HG03159 (cell line): ENCODE results near the gene PFKP.

Source experiments
- ATAC-seq: cut with Tn5 transposase; IDR thresholded peaks from one replicate; pipeline ENCODE4 v1.9.1; 2021; ENCODE audit warnings: mild to moderate bottlenecking, moderate library complexity; ENCODE audit not compliant: unreplicated experiment

The PFKP gene

DNA sequence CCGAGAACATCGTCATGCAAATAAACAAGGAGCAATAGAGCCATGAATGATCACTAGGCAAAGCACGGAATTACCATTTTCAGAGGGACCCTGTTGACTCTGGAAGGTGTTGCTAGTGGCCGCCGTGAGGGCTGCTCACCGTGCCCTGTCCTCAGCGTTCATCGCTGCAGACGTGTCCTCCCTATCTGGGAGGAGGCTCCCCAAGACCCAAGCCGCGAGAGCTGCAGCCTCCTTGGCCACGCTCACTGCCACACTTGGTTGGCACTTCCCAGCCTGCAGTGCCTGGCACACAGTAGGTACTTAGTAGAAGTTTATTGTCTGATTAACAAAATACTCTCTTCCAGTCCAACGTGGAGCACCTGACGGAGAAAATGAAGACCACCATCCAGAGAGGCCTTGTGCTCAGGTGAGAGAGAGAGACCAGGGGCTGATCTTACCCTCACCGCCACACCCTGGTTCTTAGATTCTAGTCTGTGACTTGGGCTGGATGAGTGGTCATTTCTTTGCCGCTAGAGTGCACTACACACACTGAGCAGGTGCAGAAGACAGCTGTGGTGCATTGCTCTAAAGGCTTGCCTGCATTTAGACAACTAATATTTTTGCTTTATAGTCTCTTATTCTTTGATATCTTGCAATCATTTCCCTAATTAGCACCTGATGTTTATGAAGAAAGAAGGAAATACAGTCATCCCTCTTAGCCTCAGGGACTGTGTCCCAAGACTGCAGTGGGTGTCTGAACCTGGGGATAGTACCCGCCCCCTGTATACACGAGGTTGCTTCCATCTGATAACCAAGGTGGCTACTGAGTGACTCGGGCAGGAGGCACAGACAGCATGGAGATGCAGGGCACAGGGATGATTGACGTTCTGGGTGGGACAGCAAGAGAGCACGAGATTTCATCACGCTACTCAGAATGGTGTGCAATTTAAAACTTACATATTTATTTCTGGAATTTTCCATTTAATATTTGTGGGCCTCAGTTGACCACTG is 65.0 kb downstream of the PFKP start:
- no peak for ATAC-seq

DNA sequence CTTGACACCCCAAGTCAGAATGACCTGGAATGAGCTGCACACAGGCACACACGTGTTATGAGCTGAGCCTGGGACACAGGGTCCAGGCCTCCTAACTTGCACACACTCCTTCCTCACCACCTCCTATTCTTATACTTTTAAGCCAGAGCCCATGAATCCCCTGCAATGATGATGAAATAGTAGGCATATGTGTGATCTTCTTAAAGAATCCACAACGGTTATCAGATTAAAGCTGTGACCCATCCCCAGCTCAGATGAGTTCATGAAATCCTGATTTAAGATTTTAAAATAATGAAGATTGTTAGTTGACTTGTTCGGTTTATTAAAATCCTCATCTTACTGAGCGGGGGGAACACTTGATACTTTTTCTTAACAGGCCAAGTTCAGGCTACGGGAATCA is 66.6 kb downstream of the PFKP start:
- no peak for ATAC-seq

DNA sequence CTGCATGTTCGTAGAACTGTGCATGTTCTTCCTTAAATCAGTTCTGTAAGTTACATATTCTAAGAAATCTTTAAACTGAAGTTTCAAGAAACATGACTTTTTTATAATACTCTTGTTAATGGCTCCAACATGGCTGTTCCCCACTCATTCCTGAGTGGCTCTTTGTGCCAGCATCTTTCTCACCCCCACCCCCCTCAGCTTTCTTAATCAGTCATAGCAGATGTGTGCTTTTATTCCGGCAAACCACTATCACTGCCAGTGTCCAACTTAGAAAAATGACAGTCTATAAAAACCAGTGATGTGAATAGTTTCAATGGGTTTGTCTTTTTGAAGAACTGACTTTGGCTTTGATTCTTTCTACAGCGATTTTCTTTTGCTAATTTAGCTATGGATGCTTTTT is 67.7 kb downstream of the PFKP start:
- no peak for ATAC-seq

DNA sequence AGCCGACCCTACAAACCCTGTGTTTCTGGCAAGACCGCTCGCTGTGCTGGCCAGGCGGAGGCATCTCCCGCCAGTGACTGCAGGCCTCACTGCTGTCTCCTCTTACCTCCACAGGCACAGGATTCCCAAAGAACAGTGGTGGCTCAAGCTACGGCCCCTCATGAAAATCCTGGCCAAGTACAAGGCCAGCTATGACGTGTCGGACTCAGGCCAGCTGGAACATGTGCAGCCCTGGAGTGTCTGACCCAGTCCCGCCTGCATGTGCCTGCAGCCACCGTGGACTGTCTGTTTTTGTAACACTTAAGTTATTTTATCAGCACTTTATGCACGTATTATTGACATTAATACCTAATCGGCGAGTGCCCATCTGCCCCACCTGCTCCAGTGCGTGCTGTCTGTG is 69.0 kb downstream of the PFKP start:
- no peak for ATAC-seq

DNA sequence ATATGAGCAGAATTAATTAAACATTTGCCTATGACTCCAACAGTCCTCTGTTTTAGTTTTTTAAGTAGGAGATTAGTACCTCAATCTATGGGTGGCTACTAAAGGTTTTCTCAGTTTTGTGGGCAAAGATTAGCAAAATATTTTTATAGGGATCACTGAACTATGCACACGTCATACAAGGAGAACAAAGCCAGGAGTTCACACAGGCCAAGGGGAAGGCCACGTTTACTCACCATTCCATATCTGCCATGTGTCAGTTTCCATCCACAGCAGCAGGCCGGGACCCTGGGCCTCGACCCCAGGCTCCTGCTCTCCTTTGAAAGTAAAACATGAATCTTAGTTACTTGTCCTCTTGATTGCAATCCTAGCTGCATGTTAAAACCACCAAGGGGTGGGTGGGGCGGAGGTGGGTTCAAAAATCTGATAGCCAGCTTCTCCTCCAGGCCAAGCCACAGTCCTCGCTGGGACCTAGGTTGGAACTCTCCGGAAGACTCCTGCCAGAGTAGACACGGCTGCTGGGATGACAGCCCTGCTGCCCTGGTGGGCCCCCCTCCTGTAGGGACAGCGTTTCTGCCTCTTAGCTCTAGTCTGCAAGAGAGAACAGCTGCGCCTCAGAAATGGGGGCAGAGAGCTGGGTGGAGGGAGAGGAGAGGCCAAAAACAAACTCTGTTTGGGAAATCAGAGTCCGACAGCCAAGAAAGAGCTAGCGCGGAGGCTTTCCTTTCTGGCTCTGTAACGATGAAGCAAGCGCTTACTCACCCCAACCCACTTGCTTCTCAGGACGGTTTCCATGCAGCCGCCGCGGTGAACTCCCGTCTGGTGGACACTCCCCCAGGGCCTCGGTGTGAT is 69.6 kb downstream of the PFKP start:
- no peak for ATAC-seq

DNA sequence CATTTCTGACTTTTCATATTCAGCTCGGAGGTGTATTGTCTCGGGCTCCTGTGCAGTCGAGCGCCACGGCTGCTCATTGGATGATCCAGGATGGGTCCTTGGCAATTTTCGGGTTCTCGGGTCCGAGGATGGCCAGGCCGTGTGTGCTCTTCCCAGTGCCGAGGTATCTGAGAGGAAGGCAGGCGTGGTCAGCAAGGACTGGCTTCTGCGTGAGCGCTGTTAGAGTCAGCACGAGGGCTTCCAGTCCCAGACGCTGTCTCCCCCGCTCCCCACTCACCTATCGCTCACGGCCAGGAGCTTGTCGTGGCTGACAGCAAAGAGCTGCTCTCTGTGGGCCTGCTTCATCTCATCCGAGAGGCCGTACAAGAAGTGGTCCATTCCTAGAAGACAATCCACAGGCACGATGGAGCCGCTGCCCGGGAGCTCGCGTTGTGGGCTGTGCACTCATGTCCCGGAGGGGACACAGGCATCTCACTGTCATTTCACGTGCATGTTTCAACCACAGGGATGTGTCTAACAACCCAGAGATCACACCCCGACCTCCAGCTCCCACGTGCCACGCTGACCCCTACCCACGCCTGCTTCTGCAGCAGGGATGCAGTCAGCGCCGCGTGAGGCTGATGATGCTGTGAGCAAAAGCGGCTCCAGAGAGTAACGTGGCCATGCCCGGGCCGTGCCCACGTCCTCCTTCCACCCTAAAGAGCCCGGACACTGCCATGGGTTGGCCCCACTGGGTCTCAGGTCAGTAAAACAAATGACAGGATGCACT is 70.8 kb downstream of the PFKP start:
- ATAC-seq, result no peak

DNA sequence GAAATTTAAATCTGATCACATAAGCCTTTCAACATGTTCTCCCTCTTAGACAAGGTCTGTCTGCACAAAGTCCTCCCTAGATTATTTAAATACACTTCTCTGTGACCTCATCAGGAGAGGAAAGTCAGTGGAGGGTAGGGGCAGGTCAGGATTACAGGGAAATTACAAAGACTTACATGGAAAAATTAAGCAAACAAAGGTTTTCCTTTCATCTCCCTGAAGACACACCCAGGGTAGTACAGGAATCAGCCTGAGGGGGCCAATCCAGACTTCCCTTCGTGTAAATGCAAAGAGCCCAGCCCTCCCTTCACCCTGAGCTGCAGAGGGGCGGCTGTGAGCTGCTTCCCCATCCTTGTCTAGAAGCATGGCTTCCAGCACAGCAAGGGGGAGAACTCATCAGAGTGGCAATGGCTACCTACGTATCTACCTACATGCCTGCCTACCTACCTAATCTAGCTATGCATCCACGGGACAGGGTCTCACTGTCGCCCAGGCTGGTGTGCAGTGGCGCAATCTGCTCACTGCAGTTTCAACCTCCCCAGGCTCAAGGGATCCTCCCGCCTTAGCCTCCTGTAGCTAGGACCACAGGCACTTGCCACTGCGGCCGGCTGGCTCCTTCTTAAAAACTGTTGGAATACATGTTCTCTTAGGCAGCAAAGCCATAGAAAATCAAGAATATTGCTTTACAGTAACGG is 72.0 kb downstream of the PFKP start:
- ATAC-seq, result no peak

DNA sequence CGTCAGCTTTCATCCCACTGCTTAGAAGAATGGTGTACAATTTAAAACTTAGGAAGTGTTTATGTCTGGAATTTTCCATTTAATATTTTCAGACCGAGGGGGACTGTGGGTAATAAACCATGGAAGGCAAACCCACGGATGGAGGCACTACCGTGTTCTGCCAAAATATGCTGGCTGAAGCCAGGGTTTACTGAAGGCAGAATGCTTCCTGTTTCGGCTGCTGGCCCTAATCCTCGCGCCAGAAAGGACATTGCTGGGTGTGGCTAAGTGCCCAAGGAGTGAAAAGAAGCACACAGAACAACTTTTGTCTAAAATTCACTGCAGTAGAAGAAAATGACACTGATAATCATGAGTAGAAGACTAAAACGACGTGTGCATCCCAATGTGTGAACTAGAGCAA is 72.9 kb downstream of the PFKP start:
- no peak for ATAC-seq

DNA sequence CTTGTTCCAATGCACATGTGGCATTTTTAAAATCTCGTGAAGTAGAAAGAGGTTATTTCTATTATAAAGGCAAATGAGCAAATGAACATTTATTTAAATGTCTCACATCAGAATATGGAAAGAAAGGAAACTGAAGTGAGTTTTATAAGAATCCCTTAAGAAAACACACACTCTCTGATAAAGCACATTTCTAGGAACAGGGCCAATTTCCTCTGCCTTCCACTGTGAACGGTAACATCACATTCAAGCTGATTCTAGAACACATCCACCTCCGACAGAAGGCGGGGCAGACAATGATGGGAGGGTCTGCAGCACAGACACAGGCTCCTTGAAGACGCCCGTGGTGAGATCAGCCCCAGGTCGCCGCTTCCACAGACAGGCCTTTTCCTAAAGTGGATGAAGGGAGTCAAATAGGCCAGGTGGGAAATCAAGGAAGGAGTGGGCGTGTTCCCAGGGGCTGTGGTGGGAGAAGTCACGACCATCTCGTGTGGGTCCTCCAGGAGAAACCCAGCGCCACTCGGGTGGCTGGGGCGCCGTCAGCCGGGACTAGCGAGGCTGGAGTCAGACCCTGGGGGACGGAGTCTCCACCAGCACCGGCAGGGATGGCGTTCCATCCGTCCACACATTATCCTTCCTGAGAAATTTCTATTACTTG is 74.1 kb downstream of the PFKP start:
- ATAC-seq, result no peak

DNA sequence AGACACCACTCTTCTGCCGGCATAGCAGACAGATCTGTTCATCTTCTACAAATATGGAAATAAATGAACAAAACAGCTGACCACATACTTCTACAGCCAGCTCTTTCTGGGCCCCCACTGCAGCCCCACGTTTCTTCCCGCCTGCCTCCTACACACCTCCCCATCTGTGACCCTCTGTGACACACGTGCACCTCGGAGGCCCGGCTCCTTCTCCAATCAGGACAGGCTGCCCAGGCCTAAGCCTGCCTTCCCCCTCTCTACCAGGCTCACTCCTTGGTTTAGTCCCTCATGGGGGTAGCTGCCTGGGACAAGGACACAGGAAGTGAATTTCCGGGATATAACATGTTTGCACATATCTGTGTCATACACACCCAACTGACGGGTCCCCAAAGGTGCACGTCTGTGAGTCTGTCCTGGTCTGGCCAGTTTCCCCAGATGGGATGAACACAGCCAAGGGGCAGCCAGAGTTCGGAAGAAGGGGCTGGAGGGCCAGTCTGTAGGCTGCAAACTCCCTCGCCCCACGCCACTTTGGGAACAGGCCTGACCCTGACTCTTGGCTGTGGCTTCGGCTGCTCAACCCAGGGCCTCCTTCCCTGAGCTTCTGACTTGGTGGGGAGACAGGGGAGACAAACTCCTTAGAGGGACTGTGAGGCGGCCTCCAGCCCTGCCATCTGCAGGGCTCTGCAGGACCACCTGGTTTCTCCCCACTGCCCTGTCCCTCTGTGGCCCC is 75.0 kb downstream of the PFKP start:
- ATAC-seq, result no peak

DNA sequence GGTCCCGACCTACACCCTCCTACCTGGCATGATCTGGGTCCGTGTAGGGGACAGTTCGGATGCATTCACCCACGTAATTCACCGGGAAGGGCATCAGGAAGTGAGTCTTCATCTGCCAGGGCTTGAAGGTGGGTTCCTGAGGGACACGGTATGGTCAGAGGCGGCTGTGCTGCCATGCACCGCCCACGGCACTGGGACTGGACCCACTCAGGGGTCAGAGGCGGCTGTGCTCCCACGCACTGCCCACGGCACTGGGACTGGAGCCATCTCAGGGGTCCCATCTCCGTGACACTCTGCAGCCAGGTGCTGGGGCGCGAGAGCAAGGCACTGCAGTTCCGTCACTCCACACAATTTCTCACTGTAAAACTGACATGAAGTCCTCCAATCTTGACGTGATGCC is 76.0 kb downstream of the PFKP start:
- ATAC-seq, result no peak

DNA sequence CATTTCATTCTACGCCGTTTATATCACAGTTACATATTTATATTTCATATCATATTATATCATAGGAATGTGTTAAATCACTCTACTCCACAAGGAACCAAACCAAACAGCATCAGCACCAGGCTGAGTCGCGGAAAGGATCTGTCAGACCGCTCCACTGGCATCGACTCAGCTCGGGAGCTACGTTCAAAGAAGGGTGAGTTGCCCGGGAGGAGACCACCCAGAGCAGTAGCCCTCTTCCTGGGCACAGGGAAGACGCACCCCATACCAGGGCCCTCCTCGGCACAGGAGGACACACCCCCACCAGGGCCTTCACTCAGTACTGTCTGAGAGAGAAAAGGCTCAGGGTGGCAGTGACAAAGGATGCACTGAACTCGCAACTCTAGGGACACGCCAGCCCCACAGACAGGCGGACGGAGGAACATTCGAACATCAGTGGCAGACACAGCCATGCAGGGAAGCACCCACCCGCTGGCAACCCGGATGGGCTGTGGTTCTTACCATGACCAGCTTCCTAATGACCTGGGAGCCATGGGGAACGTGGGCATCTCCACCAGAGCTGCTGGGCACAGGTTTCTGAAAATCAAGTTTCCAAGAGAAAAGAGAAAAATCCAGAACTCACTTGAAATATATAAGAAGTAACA is 76.6 kb downstream of the PFKP start:
- no peak for ATAC-seq

DNA sequence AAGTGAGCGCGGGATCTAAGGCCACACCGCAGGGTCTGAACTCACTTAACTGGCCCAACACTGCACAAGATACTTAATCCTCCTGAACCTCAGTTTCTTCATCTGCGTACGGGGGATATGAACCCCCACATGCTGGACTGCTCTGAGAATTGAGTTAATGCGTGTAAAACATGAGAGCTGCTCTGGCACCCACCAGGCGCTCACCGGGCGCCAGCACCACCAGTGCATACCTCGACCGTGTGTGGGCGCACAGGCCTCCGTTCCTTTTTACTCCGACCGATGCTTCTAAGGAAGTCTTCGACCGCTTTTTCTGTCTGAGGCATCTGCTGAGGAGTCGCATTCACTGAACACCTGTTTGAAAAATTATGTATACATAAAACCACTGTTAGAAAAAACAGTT is 78.0 kb downstream of the PFKP start:
- ATAC-seq, result no peak

DNA sequence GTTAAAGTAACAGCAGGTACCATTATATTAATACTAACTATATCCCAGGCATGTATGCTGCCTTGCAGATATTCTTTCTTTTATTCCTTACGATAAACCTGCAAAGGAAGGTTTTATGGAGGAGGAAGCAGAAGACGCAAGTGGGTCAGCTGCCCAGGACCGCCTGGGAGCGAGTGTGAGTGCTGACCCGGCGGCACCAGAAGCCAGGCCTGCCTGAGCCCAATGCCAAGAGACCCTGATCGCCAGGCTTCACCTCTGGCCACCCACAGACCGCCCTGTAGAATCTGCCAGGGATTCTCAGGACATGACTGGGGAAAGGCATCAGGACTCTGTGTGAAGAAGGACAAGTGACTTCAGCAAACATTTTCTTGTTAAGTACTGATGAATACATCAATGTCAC is 78.9 kb downstream of the PFKP start:
- ATAC-seq, result no peak

DNA sequence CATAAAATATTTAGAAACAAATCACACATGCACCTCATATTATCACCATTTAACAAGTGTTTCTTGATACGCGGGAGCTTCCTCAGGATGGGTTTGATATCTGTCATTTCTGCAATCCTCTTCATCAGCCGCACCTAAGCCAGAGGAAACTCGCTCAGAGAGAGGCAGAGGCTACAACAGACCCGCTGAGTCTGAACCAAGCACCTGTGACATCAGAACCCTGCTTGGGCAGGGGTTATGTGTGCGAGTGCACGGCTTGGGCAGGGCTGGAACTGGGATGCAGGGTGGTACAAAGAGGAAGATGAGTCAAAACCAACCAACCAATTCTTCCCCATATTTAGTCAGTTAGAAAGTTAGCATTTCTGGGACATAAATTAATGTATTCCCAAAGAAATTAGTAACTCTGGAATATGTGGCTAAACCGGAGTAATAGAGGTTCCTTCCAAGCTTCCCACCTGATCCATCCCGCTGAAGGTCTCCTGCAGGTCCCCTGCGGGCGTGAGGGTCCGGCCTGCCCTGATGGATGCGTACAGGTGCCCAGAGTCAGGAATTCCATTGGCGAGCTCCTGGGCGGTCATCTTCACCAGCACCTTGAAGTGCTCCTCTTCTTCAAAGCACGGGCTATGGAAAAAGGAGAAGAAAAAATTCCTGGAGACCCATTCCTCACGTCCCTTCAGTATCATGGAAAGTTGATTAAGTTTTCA is 79.9 kb downstream of the PFKP start:
- no peak for ATAC-seq

DNA sequence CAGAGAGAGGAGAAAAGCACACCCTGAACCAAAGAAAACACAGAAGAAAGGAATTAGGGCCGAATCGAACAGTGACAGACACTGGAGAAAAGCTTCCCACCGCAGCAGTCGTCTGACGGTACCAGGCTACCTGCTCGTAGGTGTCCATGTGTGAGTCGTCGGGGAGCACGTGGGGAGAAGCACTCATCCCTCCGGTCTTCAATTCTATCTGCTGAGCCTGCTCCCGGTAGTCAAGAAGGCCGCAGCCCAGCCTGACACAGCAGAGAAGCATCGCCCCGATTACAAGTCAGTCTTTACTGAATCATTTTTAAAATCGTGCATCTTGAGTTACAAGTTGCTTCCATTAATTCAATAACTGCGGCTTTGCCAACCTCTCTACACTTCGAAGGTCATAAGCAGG is 80.7 kb downstream of the PFKP start:
- no peak for ATAC-seq

DNA sequence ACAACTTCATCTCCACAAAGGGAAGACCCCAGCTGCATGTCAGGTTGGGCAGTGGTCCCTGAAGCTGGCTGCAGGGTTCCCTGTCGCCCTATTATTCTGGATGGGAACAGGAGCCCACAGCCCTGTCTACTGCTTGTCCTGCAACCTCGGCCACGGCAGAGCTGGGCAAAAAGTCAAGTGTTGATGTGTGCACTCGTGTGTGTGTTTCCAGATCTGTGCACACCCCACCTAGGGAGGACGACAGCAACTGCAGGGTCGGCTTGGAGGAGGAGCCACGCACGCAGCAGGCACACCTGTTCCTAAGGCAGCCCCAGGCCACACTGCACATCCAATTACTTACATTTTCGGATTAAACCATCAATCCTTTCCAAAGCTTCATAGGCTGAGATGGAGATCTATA is 81.6 kb downstream of the PFKP start:
- ATAC-seq, result no peak

DNA sequence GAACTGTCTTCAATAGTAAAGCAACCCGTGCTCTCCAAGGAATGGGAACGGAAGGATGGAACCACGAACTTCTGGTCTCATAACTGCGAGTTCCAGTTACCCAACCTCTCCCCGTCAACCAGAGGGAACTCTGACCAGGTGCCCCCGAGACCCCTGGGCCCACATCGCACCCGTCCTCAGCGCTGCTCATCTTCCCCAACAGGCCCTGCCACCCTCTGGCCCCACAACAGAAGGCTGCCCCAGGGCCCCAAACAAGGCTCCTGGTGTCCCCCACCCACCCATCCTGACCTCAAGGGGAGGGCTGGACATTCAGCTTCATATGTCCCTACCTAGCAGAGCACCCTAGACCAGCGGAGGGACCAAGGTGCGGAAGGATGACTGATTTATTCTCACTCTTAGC is 82.6 kb downstream of the PFKP start:
- ATAC-seq, result no peak
